ENCODE measurements around the gene FBXL16.

FBXL16 gene

DNA sequence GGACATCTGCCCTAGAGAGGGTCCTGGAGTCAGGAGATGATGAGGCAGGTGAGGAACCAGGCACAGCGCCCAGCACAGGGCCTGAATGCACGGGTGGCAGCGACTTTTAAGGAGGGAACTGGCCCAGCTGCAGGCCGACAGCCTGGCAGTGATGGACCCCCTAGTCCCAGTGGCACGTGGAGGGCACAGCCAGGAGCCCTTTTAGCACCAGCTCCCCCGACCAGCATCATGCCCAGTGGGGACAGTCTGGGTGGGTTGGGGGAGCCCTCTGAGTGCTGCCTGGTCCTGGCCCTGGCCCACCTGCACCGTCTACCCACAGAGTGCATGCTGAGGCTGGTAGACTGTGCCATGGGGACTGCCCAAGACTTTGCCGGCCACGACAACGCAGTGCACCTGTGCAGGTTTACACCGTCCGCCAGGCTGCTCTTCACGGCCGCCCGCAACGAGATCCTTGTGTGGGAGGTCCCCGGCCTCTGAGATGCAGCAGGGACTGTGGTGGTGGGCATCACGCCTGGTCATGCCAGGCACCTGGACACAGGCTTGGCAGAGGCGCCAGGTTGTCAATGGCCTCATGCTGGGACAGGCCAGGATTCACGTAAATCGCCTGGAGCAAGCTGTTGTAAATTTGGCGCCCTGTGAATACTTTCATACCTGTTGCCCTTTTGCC lies 38.4 kb downstream of the FBXL16 start:
- DNase-seq (ENCODE audit: low read depth in 3 of 3, low spot score in 1 of 3): no peak

DNA sequence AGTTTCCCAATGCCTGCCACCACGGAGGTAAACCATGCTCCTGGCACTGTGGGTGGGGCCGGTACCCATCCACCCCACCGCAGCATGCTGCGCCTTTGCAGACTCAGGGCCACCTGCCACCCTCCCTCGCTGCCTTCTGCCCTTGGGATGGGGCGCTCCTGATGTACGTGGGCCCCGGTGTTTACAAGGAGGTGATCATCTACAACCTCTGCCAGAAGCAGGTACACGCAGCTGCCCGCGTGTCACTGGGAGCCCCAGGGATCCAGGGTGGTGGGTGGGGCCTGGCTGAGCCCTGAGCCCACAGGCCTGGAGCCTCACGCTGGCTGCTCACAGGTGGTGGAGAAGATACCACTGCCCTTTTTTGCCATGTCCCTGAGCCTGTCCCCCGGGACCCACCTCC lies 39.0 kb downstream of the FBXL16 start:
- no peak for DNase-seq (ENCODE audit: low read depth in 3 of 3, low spot score in 1 of 3)

DNA sequence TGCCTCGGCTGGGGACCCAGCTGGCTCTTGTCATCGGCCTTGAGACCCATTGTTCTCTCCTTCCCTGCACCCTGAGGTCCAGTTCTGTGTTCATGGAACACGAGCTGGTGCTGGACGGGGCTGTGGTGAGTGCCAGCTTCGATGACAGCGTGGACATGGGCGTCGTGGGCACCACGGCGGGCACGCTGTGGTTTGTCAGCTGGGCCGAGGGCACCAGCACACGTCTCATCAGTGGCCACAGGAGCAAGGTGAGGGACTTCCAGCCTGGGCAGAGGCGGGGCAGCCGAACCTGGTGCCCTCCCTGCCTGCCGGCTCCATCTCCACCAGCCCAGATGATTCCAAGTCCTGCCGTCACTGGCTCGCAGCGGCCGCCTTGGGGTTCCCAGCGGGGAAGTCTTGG lies 43.0 kb downstream of the FBXL16 start:
- no peak for DNase-seq (ENCODE audit: low read depth in 3 of 3, low spot score in 1 of 3)

- DNase-seq (ENCODE audit: low read depth in 3 of 3, low spot score in 1 of 3): no peak
These were observed 43.5 kb downstream of the FBXL16 start for GRCh38 chr16:662095-662494.

DNA sequence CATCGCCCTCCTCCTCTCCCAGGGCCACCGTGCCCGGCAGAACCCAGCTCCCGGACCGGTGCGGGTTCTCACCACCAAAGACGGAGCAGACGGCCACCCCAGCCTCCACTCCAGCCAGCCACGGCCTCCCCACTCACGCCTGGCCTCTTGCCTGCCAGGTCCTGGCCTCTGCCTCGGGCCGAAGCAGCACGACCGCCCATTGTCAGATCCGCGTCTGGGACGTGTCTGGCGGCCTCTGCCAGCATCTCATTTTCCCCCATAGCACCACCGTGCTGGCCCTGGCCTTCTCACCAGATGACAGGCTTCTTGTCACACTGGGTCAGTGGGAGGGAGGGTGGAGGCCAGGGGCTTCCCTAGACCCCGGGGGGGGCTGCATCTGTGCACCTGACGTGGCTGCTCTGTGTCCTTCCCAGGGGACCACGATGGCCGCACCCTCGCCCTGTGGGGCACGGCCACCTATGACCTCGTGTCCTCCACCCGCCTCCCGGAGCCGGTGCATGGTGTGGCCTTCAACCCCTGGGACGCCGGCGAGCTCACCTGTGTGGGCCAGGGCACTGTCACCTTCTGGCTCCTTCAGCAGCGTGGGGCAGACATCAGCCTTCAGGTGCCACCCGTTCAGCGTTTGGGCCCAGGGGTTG lies 44.3 kb downstream of the FBXL16 start:
- DNase-seq (ENCODE audit: low read depth in 3 of 3, low spot score in 1 of 3): no peak

DNA sequence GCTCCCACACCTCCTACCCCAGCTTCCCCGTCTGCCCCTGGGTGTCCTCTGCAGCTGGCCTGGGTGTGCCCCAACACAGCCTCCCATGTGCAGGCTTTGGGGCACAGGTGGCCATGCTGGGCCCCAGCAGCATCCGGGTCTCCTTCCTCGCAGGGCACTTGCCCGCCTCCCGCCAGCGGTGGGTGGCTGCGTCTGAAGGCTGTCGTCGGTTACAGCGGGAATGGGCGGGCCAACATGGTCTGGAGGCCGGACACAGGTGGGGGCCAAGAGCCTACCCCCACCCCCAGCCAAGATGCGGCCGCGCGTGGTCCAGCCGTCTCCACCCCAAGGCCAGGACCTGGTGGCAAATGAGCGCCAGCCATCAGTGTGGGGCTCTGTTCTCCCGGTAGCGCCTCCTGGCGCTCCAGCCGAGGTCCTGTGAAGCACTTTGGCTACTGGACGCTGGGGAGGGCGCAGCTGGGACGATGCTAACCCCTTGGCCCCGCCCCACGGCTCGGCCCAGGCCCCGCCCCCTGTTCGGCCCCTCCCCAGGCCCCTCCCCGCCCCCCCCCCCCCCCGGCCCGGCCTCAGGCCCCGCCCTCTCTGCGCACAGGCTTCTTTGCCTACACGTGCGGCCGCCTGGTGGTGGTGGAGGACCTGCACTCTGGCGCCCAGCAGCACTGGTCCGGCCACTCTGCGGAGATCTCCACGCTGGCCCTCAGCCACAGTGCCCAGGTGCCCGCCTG lies 45.0 kb downstream of the FBXL16 start:
- peak in 2 of 3 donors; percentile 29 to 53 for DNase-seq (ENCODE audit: low read depth in 3 of 3, low spot score in 1 of 3)

DNA sequence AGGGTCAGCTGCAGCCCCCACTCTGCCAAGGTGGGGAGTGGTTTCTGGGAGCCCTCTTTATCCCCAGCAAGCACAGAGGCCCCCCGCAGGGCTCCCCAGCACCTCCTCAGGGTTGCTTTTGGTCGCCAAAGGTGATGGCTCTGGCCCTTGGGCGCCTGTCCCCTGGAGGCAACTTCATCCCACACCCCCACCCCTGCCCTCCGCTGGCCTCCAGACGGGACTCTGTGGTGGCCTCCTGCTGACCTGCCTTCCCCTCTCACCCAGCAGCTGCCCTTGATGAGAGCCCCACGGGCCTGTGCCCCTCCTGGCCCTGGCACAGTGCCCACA lies 45.5 kb downstream of the FBXL16 start:
- DNase-seq (ENCODE audit: low read depth in 3 of 3, low spot score in 1 of 3): no peak

- DNase-seq (ENCODE audit: low read depth in 3 of 3, low spot score in 1 of 3): no peak
These were observed 46.0 kb downstream of the FBXL16 start for GRCh38 chr16:659618-660017.

GRCh38 chr16:658679-659571 lies 46.7 kb downstream of the FBXL16 start:
- no peak for DNase-seq (ENCODE audit: low read depth in 3 of 3, low spot score in 1 of 3)

GRCh38 chr16:657487-657886 lies 48.1 kb downstream of the FBXL16 start:
- DNase-seq (ENCODE audit: low read depth in 3 of 3, low spot score in 1 of 3): no peak

DNA sequence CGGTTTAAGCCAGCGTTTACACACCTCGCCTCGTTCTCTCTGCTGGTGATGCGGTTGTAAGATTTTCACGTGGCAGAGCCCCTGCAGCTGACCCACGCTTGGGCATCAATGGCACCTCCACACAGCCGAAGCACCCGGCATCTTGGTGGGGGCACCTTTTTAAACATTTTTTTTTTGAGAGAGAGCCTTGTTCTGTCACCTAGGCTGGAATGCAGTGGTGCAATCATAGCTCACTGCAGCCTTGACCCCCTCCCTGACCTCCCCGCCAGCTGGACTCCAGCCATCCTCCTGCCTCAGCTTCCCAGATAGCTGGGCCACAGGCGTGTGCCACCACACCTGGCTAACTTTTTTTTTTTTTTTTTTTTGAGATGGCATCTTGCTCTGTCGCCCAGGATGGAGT lies 51.6 kb downstream of the FBXL16 start:
- no peak for DNase-seq (ENCODE audit: low read depth in 3 of 3, low spot score in 1 of 3)

- DNase-seq (ENCODE audit: low read depth in 3 of 3, low spot score in 1 of 3): no peak
These were observed 52.9 kb downstream of the FBXL16 start for GRCh38 chr16:652454-653305.

DNA sequence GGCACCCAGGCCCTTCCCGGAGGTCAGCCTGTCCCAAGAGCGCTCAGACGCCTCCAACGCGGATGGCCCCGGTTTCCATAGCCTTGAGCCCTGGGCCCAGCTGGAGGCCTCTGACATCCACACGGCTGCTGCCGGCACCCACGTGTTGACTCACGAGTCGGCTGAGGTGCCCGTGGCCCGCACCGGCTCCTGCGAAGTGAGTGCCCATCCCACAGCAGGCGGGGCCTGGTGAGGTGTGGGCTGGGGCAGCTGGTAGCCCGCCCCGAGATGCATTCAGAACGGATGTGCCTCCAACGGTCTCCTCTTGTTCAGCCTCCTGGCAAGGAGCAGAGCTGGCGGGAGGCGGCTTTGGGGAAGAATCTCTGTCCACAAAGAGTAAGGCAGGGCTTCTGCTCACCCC lies 53.8 kb downstream of the FBXL16 start:
- DNase-seq (ENCODE audit: low read depth in 3 of 3, low spot score in 1 of 3): no peak

DNA sequence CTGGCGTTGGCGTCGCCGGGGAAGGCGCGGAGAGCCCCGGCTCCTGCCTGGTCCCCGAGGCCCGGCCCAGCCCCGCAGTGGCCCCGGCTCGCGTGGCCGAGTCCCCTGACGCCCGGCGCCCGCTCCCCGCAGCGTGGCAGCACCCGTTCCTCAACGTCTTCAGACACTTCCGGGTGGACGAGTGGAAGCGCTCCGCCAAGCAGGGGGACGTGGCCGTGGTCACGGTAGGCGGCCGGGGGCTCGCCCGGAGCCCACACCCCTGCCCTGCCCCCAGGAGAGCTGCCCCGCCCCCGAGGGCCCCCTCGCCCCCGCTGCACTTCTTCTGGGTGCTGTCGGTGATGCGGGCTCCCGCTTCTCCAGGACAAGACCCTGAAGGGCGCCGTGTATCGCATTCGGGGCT lies 56.0 kb downstream of the FBXL16 start:
- no peak for DNase-seq (ENCODE audit: low read depth in 3 of 3, low spot score in 1 of 3)

GRCh38 chr16:648781-649589 lies 56.6 kb downstream of the FBXL16 start, which contains the start of gene WDR90:
Gene WDR90 (plus strand): TSS chr16:649365. CDS start chr16:649417, 52 bp downstream.
- DNase-seq (ENCODE audit: low read depth in 3 of 3, low spot score in 1 of 3): peak; percentile 78 to 86 (median 80)

DNA sequence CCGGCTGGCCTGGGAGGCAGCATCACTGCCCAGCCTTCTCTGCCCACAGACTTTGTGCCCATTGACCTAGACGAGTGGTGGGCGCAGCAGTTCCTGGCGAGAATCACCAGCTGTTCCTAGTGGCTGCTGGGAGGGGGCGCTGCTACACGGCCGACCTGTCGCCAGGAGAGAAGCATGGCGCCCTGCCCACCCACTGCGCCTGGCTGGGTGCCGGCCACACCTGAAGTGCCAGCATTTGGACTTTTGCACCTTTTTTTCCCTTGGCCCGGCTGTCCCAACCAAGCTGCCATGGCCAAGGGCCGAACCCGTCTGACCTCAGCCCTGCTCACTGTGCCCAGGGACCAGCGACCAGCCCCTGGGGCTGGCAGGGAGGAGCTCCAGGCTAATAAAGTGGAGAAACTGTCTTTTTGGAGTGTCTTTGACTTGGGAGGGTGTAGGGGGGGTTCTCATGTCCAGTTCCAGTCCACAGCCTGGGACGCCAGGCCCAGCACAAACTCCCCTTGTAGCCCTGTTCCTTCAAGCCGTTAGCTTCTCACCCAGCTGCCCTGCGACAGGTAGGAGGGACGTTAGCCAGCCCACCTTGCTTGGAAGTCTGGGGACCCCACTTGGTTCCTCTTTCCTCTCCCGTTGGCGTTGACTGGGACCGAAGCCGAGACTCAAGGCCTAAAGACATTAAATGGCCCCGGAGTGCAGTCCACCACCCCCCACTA lies 57.4 kb downstream of the FBXL16 start:
- peak in 1 of 3 donors; percentile 37 for DNase-seq (ENCODE audit: low read depth in 3 of 3, low spot score in 1 of 3)

DNA sequence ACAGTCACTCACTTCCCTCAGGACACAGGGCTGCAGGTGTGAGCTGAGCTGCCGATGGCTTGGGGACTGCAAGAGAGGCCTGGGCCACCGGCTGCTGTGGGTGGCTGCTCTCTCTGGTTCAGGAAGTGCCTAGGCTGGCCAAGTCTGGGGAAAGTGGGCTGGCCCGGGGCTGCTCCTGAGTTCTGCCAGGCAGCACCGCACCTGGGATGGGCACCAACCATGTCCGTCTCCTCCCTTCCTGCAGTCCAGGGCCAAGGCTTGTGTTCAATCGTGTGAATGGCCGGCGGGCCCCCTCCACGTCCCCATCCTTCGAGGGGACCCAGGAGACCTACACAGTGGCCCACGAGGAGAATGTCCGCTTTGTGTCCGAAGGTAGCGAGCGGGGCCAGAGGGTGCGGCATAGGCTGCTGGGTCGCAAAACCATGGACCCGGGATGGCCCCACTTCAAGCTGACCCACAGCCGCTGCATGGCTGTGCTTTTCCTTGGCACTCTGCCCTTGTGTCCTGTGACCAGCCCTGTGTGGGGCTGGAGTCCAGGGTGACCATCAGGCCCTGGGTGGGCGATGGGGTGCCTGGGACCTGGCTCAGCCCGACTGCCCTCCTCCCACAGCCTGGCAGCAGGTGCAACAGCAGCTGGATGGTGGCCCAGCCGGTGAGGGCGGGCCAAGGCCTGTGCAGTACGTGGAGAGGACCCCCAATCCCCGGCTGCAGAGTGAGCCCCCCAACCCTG lies 58.3 kb downstream of the FBXL16 start:
- no peak for DNase-seq (ENCODE audit: low read depth in 3 of 3, low spot score in 1 of 3)

DNA sequence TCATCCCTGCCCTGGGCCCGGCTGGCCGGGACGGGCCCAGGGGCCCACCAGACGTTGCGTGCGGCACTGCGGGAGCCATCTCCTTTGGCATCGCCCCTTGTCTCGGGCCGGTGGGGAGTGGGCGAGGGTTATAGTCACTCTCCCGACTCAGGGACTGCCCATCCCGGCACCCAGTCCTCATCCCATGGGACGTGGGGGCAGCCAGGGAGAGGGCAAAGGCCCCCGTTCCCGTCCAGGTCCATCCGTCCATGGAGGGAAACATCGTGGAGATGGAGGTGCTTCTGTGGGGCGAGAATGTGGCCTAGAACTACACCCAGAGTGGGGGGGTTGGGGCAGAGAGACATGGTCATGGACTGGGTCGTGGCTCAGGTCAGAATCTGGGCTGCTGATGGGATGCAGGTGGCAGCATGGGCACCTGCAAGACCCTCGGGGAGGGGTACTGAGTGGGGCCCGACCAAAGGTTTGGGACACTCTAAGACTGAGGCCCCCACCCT lies 58.9 kb downstream of the FBXL16 start:
- no peak for DNase-seq (ENCODE audit: low read depth in 3 of 3, low spot score in 1 of 3)

Measured in stimulated activated CD4-positive, alpha-beta T cell treated with anti-CD3 and anti-CD28 coated beads, TNF-alpha, amount 100 ng/mL, for 1 hour (primary cell).